OCI-LY7 (cell line): ENCODE measurements around the gene LLPH.
A peak's percentile ranks its signal among the peaks of the same experiment; 100 is the strongest.

Experiments used
- CTCF ChIP-seq: fragments of 200-600 bp; sonication (generic); conservative IDR thresholded peaks from 2 replicates; pipeline ENCODE4 v1.5.1; 2014; ENCODE audit warnings: mild to moderate bottlenecking, antibody characterized with exemption, low read length, moderate library complexity, mixed read lengths
- EZH2phosphoT487 ChIP-seq: fragments of 200-600 bp; sonication (generic); IDR thresholded peaks from 2 replicates; pipeline ENCODE4 v1.6.1; 2018; ENCODE audit warnings: low read depth, borderline replicate concordance, mild to moderate bottlenecking, mixed run types, antibody characterized with exemption, low read length, moderate library complexity, mixed read lengths

GRCh38 chr12:66107451-66107915 lies 23.1 kb downstream of the LLPH start:
- TF ChIP-seq EZH2phosphoT487 (no peak), CTCF (peak; percentile 85)
